CD4-positive, alpha-beta T cell treated with Interleukin-1 beta for 1 hour (primary cell): ENCODE measurements around the gene LRRC73.
"Not testable (repeated sequence)": the region's sequence is repeated elsewhere in the genome, so short reads cannot be mapped to it uniquely, and the experiment has no call there.

ENCODE experiments used
- DNase-seq, 2 donors: peaks; one replicate each; pipeline ENCODE4 v3.0.0-alpha.2; 2020 to 2022

LRRC73 gene

GRCh38 chr6:43509142-43509983 lies 783 bp downstream of the LRRC73 start:
- no peak for DNase-seq

DNA sequence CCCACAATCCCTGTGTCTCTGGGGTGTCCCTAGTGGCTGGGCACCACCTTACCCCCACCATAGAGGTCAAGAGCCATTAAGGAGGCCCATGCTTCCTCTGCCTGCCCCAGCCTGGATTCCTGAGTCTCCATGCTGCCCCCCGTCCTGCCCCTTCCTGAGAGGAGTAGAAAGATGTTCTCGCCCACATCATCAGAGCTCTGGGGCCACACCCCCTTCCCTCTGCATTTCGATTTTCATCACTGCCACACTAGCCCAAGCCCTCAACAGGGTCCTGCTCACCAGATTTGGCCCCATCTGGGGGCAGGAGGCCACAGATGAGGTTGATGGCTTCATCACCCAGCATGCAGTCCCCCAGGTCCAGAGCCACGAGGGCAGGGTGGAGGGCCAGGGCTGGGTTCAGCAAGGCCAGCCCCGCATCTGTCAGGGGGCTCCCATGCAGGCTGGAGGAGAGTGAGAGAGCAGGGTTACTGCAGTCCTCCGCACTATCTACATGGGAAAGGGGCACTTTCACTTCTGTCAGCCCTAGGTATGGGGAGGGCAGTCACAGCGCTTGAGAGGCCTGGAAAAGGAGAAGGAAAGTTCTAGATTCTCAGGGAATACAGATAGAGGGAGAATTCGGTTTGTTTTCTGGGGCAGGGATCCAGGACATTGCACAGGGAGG lies 1.5 kb downstream of the LRRC73 start:
- no peak for DNase-seq

DNA sequence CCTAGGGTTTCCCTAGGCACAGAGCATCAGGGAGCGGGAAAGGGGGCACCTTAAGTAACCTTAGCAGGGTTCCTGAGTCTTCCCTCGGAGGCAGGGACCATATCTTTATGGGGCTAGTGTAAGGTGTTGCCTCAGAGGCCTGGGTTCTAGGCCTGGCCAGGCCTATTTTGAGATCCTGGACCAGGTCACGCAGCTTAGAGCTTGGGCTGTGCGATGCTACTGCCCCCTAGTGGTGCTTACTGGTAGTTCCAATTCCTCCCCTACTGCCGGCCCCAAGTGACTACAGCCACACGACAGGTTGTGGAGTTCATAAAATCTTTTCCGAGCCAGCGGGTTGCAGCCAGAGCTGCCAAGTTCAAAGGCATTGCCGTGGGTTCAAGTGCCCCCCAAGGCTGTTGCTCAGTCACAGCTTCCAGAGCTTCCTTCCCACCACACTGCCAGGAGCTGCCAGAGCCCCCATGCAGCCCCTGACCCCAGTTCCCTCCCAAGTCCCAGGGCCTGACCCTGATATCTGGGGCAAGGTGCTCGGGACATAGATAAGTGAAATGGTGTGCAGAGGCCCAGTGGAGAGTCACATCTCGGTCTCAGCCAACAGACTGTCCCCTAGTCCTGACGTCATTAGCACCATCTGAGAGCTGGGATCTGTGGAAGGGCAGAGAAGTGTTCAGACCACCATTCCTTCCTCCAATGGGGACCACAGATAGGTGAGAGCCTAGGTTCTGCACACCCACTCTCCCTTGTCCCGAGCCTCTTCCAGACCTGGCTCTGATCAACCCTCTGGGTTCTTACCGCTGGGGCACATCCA lies 3.3 kb downstream of the LRRC73 start:
- peak; percentile 79 to 84 for DNase-seq

- DNase-seq: no peak
These were observed 4.0 kb downstream of the LRRC73 start for GRCh38 chr6:43506171-43506570.

GRCh38 chr6:43505718-43506117 lies 4.4 kb downstream of the LRRC73 start:
- DNase-seq: no peak

DNA sequence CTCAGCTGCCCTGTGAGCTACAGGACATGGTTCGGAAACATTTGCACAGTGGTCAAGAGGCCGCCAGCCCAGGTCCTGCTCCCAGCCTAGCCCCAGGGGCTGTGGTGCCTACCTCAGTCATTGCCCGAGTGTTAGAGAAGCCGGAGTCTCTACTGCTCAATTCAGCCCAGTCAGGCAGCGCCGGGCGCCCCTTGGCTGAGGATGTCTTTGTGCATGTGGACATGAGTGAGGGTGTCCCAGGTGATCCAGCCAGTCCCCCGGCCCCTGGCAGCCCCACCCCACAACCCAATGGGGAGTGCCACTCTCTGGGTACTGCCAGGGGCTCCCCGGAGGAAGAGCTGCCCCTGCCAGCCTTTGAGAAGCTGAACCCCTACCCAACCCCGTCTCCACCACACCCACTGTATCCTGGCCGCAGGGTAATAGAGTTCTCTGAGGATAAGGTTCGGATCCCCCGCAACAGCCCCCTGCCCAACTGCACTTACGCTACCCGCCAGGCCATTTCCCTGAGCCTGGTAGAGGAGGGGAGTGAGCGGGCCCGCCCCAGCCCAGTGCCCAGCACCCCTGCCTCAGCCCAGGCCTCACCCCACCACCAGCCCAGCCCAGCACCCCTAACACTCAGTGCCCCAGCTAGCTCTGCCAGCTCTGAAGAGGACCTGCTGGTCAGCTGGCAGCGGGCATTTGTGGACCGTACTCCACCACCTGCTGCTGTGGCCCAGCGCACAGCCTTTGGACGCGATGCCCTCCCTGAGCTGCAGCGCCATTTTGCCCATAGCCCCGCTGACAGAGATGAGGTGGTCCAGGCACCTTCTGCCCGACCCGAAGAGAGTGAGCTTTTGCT lies 5.2 kb downstream of the LRRC73 start:
- DNase-seq: no peak

GRCh38 chr6:43503443-43503842 lies 6.7 kb downstream of the LRRC73 start:
- DNase-seq: no peak

DNA sequence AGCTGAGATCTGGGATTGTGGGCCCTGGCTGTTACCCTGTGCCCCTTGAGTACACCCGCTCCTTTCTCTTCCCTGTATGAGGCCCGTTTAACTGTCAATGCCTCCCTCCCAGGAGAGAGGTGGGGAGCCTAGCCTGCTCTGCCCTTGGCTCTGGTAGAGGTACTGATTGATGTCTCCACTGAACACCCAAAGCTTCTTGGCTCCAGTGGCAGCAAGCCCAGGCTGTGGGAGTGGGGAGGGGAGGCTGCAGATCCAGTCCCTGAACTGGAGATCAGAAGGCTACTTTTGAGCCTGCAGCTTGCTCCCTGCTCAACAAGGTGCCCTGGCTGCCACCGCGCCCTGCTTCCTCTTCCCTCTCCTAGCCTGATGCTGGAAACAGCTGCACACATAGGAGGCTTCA lies 7.5 kb downstream of the LRRC73 start:
- no peak for DNase-seq

- no peak for DNase-seq
These were observed 9.2 kb downstream of the LRRC73 start for GRCh38 chr6:43500921-43501320.

DNA sequence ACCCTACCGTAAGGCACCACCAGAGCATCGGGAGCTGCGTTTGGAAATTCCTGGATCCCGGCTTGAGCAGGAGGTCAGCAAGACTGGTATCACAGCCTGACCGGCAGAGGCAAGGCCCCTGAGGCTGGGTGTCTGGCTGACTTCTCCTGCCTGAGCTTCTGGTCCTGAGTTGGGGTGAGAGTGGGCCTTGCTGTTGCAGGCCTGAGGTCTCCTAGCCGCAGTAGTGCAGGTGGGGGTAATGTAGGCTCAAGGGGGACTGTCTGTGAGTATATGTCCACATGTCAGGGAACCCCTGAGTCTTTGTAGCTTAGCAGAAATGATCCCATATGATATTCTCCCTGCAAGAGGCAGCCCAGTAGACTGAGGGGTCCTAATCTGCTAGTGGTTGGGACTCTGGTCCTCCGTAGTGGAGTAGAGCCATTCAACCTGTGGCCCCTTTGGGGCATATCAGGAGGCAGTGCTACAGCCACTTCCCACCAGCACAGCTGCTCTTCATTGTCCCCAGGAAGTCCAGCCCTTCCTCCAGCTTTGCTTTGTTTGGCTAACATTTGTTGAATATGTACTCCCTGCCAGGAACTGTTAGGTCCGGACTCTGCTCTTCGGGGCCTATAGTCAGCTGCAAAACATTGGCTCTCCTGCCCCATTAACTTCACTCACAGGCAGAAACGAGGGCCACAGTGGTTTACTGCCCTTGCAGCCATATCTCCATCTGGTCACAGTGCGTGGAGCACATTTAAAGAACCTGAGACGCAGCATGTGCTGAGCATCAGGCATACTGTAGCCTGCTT lies 10.9 kb downstream of the LRRC73 start:
- no peak for DNase-seq

DNA sequence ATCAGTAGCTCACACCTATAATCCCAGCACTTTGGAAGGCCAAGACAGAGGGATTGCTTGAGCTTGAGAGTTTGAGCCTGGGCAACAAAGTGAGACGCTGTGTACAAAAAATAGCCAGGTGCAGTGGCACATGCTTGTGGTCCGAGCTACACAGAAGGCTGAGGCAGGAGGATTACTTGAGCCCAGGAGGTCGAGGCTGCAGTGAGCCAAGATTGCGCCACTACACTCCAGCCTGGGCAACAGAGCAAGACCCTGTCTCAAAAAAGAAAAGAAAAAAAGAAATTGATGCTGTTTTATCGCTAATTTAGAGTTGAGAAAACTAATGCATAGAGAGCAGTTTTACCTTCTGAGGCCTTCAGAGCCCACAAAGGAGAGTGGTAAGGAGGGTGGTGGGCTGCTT lies 11.9 kb downstream of the LRRC73 start:
- DNase-seq: not testable (repeated sequence)

- no peak for DNase-seq
These were observed 12.5 kb downstream of the LRRC73 start for GRCh38 chr6:43497689-43498088.

- no peak for DNase-seq
These were observed 13.1 kb downstream of the LRRC73 start for GRCh38 chr6:43497129-43497396.

- DNase-seq: peak; percentile 7 to 34
These were observed 13.6 kb downstream of the LRRC73 start for GRCh38 chr6:43496370-43497128.

DNA sequence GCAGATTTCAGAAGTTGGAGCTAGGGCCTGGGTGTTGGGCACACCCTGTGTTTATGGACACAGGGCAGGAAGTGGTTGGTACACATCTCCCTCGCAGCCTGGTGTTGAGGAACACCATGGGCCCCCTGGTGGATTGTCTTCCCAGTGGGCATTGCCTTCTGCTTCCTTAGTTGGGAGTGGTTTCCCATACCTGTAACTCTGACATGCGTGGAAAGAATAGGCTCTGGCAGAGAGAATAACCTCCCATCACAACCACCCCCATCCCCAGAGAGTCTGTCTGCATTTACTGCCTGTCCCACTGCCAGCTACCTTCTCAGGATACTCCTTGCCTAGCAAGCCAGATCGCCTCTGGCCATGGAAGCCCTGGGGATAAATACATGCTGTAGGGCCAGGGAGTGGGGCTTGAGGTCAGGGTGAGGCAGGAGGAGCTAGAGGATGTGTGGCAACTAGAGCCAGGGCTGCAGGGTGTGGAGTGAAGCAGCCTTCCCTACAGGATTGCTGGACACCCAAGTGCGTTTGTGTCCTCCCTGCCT lies 14.7 kb downstream of the LRRC73 start:
- peak; percentile 24 to 44 for DNase-seq

- no peak for DNase-seq
These were observed 15.4 kb downstream of the LRRC73 start for GRCh38 chr6:43494766-43495165.

DNA sequence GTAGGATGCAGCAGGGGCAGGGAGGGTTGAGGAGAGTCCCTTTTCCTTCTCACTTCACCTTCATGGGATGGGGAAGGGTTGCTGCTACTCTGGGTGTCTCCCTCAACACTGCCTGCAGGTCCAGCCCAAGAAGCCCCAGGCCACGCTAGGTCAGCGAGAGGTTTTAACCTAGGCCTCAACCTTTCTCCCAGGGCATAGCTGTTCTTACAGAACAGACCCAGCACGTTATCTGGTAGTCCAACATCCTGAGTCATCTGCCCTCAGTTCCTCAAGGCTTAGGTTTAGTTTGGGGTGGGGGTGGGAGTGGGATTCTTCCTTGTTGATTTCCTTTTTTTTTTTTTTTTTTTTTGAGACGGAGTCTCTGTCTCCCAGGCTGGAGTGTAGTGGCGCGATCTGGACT lies 15.8 kb downstream of the LRRC73 start:
- DNase-seq: no peak

- no peak for DNase-seq
These were observed 16.3 kb downstream of the LRRC73 start for GRCh38 chr6:43493833-43494232.

- no peak for DNase-seq
These were observed 16.9 kb downstream of the LRRC73 start for GRCh38 chr6:43493230-43493629.

GRCh38 chr6:43492673-43493072 lies 17.5 kb downstream of the LRRC73 start:
- DNase-seq: no peak
